ENCODE measurements around the gene FUT6.

DNA sequence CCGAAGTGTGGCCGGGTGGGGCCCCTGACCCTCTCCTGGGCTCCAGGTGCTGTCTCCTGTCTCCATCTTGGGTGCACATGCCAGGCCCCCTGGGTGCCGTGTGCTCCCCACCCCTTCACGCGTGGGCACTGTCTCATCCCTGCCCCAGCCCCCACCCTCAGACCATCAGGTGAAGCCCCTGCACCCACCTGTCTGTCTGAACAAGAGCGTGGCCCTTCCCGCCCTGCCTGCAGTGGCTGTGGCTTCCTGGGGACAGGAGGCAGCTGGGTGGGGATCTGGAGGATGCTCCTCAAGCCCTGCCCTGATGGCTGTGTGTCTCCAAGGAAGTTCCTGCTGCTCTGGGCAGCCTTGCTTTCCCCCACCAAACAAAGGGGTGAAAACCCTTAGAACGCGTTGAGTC is 57.2 kb downstream of the FUT6 start:
- TF ChIP-seq POLR2A (IDR thresholded peaks at IDR 0.05; ENCODE audit: low read length) (no peak), GATA1 (IDR thresholded peaks at IDR 0.05; ENCODE audit: low read depth, low read length) (no peak)
